T-helper 22 cell (primary cell): Measurements from ENCODE around the gene MBOAT1.
"Not testable (repeated sequence)": the region's sequence is repeated elsewhere in the genome, so short reads cannot be mapped to it uniquely, and the experiment has no call there.

ENCODE experiments used
- DNase-seq: peaks from one replicate; pipeline ENCODE4 v3.0.0-alpha.2; 2020; ENCODE audit warnings: low read depth

MBOAT1 gene

DNA sequence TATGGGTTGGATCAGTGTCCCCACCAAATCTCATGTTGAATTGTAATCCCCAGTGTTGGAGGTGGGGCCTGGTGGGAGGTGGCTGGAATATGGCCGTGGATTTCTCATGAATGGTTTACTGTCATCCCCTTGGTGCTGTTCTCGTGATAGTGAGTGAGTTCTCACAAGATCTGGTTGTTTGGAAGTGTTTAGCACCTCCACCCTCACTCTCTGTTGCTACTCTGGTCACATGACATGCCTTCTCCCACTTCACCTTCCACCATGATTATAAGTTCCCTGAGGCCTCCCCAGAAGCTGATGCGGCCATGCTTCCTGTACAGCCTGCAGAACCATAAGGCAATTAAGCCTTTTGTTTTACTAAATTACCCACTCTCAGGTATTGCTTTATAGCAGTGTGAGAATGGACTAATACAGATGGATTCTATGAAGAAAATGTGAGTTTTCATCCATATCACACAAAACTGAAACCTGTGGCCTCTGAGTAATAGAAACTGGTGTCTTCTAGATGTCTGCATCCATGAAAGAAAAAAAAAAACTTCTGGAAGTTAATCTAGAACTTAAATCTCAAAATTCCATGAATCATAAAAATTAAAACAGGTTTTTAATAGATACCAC is 39.3 kb downstream of the MBOAT1 start:
- no peak for DNase-seq

DNA sequence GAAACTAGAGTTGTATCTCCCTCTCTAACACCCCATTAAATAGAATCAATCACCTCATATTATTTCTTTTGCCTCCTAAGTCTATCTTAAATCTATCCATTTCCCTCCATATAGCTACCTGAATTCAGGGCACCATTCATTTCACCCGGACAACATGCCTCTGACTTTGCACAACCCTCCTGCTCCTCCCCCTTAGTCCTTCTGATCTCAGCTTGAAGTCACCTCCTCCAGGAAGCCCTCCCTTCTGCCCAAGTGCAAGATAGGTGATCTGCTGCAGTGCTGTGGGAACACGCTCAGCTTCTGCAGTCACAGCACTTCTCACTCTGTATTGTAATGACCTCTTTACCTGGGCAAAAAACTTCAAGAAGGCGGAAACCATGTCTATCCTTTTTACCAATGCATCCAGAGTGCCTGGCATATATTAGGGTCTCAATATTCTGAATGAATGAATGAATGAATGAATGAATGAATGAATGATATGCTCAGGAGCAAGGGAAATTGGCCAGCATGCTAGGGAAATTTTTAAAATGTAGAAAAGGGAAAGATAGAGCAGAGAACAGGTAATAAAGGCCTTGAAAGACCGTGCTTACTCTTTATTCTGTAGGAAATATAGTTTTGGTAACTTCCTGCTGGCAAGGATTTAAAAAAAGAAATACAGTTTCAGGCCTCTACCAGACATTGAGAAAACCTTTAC is 41.7 kb downstream of the MBOAT1 start:
- no peak for DNase-seq

GRCh38 chr6:20169786-20170185 is 42.5 kb downstream of the MBOAT1 start:
- DNase-seq = no peak

- no peak for DNase-seq
These were observed 43.1 kb downstream of the MBOAT1 start for GRCh38 chr6:20169119-20169557.

- no peak for DNase-seq
These were observed 43.6 kb downstream of the MBOAT1 start for GRCh38 chr6:20168690-20169089.

DNA sequence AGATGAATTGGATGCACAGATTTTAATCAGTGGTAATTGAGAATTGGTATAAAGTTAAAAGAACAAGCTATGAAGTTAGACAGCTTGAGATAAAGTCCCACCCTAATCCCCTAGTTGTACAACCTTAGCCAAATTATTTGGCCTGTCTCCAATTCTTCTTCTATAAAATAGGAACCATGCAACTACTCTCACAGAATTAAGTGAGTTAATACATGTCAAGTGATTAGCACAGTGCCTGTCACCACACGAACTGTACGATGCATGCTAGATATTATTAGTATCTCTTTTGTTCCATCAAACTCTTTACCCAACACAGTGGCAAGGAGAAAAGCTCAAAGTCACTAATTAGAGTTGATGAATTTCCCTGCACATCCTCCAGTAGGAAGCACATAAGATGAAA is 44.7 kb downstream of the MBOAT1 start:
- no peak for DNase-seq

DNA sequence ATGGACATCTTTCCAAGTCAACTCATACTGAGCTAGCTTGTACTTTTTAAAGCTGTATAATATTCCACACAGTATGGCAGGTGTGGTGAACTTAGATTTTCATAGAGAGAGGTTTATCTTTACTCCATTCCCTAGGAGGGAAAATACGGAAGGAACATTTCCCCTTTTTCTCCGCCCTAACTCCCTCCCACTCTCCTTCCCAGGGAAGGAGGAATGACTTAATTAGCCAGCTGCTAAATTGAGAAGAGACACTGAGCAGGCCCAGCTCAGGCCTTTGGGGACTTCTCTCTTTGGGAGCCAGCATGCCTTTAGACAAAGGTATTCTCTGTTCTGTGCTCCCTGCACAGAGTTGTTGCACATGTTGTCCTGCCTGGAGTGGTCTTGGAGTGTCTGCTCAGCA is 46.1 kb downstream of the MBOAT1 start:
- no peak for DNase-seq

DNA sequence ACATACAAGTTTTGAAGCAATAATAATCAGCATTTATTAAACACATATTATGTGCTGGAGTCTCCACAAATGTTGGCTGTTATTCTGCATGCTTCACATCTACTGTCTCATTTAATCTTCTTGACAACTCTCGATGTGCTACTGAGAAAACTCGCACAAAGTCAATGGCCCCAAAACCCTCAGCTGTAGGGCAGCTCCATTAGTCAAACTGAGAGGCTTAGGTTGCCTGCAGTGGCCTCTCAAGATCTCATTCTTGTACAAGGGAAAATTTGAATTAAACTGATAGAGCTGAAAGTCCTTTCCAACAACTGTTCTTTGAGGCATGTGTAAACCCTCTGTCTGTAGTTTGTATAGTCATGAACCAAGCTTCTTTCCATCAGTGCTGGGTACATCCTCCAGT is 49.8 kb downstream of the MBOAT1 start:
- DNase-seq = no peak

- no peak for DNase-seq
These were observed 51.6 kb downstream of the MBOAT1 start for GRCh38 chr6:20160541-20161283.

- no peak for DNase-seq
These were observed 52.3 kb downstream of the MBOAT1 start for GRCh38 chr6:20159781-20160540.

- no peak for DNase-seq
These were observed 53.2 kb downstream of the MBOAT1 start for GRCh38 chr6:20159098-20159497.

DNA sequence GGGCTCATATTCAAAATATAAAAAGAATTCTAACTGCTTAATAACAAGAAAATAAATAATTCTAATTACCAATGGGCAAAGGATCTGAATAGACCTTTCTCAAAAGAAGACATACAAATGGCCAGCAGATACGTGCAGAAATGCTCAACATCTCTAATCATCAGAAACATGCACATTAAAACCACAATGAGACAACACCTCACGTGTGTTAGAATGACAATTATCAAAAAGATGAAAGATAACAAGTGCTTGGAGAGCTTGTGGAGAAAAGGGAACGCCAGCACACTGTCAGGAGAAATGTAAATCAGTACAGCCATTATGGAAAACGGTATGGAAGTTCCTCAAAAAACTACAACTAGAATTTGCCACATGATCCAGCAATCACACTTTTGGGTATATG is 53.6 kb downstream of the MBOAT1 start:
- no peak for DNase-seq

GRCh38 chr6:20156824-20157223 is 55.4 kb downstream of the MBOAT1 start:
- no peak for DNase-seq

- no peak for DNase-seq
These were observed 57.5 kb downstream of the MBOAT1 start for GRCh38 chr6:20154753-20155152.

DNA sequence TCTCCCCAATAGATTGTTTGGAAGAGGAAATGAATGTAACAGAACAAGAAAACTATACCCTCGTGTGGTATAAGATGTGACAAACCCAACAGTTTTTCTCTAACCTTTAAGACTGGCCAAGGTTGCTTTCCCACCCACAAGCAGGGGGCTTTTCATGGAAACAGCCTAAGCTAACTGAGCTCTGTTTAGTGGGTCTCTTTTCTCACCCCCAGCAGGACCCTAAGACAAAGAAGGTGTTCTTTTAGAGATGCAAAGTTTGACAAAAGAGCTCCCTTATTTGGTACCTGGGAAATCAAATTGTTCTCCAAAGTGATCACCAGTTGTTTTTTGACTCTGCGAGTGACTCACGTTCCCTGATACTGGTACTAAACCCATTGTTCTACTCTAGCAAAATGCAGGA is 59.1 kb downstream of the MBOAT1 start:
- DNase-seq = no peak

GRCh38 chr6:20148433-20148832 is 63.8 kb downstream of the MBOAT1 start:
- DNase-seq = no peak

DNA sequence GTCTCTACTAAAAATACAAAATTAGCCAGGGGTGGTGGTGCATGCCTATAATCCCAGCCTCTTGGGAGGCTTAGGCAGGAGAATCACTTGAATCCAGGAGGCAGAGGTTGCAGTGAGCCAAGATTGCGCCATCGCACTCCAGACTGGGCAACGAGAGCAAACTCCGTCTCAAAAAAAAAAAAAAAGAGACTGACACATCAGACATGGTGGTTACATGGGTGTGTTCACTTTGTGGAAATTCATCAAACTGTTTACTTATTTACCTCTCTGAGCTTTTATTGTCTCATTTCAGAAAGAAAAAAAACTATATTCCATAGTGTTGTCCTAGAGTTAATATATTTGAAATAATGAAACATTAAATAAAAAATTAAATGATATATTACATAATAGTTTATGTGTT is 64.8 kb downstream of the MBOAT1 start:
- DNase-seq = no peak

DNA sequence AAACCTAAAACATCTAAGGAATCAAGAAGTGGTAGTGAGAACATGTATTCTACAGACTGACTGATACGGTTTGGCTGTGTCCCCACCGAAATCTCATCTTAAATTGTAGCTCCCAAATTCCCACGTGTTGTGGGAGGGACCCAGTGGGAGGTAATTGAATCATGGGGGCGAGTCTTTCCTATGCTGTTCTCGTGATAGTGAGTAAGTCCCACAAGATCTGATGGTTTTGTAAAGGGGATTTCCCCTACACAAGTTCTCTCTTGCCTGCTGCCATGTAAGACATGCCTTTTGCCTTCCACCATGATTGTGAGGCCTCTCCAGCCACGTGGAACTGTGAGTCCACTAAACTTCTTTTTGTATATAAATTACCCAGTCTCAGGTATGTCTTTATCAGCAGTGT is 65.4 kb downstream of the MBOAT1 start:
- not testable (repeated sequence) for DNase-seq

- no peak for DNase-seq
These were observed 66.0 kb downstream of the MBOAT1 start for GRCh38 chr6:20146291-20146690.

GRCh38 chr6:20142866-20143265 is 69.4 kb downstream of the MBOAT1 start:
- no peak for DNase-seq

DNA sequence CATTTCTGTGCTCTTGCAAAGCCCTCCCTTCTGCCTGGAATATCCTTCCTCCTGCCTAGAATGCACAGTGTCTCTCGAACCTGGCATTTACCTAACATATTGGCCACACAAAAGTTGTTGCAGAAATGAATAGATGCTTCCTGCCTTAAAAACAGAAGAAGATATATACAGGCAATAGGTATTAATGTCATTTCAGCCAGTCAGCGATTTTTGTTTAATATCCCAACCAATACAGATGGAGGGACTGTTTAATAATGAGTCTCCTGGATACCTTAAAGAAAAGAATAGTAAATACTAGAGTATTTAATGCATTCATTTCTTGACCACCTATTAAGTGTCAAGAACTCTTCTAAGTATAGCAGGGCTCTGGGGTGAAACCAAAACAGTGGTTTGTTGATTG is 70.3 kb downstream of the MBOAT1 start:
- DNase-seq = no peak

DNA sequence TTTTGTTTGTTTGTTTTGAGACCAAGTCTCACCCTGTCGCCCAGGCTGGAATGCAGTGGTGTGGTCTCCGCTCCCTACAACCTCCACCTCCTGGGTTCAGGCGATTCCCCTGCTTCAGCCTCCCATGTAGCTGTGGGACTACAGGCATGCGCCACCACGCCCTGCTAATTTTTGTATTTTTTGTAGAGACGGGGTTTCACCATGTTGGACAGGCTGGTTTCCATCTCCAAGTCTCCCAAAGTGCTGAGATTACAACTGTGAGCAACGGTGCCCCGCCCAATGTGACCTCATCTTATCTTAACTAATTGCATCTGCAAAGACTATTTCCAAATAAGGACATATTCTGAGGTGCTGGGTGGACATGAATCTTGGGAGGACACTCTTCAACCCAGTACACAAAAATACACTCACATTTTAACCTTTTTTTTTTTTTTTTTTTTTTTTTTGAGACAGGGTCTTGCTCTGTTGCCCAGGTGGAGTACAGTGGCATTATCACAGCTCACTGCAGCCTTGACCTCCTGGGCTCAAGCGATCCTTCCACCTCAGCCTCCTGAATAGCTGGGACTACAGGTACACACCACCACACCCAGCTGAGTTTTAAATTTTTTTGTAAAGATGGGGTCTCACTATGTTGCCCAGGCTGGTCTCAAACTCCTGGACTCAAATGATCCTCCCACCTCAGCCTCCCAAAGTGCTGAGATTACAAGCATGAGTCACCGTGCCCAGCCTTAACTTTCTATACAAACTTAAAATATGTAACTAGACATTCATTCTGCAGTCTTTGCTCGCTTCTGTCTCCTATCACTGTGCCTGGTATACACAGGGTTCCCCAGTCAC is 72.9 kb downstream of the MBOAT1 start:
- DNase-seq = not testable (repeated sequence)
